GM23248 (cell line): Measurements from ENCODE around the gene KPNA5.

ENCODE experiments used
- EZH2 ChIP-seq: fragments of 200-600 bp; sonication (generic); IDR thresholded peaks from 2 replicates; pipeline ENCODE4 v1.6.1; 2018; ENCODE audit warnings: antibody characterized with exemption, mild to moderate bottlenecking; ENCODE audit not compliant: insufficient read depth, poor library complexity, severe bottlenecking
- EZH2phosphoT487 ChIP-seq: fragments of 200-600 bp; sonication (generic); IDR thresholded peaks from 2 replicates; pipeline ENCODE4 v1.6.1; 2018; ENCODE audit warnings: antibody characterized with exemption, moderate library complexity, mild to moderate bottlenecking, low read depth; ENCODE audit not compliant: insufficient read depth

DNA sequence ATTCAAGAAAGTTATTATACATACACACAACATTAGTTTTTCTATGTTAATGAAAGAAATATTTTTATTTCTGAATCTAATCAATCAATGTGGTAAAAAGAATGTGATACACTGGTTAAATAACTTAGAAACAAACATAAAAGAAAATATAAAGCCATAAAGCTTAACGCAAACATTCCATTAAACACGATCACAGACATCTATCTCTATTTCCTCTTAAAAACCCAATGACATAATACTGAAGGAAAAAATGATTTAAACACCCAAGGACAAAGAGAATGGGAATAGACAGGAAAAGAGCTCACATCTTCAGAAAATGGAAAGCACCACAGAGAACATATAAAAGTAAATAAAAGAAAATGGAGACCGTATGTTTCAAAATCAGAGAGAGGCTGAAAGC, 31.9 kb upstream of the KPNA5 start:
- TF ChIP-seq EZH2 = no peak
- no peak for TF ChIP-seq EZH2phosphoT487
